Activated gamma-delta T cell treated with anti-CD3 and anti-CD28 coated beads, Interleukin-2, amount 50 U/mL, for 16 hours (primary cell): Measurements from ENCODE around the gene BAK1.
"Not testable (repeated sequence)": the region's sequence is repeated elsewhere in the genome, so short reads cannot be mapped to it uniquely, and the experiment has no call there.

Source experiments
- DNase-seq: peaks from one replicate; pipeline ENCODE4 v3.0.0-alpha.2; 2020; ENCODE audit warnings: low read depth

Gene BAK1

DNA sequence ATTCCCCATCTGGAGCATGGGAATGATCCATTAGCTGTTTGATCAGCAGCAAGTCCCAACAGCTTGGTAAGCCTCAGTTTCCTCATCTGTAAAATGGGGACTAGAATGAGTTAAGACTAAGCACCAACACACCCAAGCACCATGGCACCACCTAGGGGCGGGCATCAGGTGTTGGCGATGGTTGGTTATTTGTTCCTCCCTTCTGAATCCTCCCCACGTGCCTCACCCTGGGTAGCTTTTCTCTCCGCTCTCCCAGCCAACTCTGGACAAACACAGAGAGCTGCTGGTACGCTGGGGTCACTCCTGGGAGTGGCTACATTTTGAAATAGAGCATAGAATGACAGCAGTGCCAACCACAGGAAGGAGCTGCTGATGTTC is 27.7 kb upstream of the BAK1 start:
- no peak for DNase-seq

DNA sequence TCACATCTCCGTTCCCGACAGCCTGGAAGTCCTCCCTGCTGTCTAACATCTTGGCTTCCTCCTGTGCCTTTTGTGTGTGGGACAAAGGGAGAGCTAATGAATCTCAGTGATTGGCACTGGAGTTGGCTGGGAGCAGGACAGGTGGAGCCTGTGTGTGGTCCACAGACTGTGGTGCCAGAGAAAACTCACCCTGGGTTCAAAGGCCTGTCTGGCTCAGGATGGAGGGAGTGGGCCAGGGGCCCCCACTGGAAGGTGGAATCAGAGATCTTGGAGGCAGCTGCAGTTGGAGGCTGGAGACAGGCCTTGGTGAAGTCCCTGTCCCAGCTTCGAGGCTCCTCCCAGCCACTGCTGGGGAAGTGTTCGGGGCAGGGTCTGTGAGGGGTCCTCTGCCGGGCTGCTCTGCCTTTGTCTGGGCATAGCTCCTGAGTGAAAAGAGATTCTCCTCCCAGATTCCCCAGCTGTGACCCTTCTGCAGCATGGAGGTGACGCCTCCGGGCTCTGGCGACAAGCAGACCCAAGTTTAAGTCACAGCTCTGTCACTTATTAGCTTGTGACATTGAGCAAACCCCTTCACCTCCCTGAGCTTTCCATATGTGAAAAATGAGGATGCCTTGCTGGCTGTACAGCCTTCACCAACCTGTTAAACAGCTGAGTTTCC is 27.2 kb upstream of the BAK1 start:
- no peak for DNase-seq

DNA sequence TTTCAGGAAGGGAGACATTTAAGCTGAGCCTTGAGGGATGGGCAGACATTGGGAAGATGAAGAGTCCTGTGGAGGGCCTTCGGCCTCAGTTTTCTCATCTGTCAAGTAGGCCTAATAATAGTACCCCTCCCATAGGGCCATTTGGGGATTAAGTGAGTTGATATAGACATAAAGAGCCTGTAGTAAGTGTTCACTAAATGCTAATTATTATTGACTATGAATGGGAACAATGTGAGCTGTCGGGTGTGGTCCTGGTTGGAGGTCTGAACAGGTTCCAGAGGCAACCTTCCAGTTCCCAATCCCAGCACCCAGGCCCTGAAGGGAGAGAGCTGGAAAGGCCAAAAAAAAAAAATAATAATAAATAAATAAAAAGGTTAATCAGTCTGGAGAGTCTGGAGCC is 26.6 kb upstream of the BAK1 start:
- no peak for DNase-seq

DNA sequence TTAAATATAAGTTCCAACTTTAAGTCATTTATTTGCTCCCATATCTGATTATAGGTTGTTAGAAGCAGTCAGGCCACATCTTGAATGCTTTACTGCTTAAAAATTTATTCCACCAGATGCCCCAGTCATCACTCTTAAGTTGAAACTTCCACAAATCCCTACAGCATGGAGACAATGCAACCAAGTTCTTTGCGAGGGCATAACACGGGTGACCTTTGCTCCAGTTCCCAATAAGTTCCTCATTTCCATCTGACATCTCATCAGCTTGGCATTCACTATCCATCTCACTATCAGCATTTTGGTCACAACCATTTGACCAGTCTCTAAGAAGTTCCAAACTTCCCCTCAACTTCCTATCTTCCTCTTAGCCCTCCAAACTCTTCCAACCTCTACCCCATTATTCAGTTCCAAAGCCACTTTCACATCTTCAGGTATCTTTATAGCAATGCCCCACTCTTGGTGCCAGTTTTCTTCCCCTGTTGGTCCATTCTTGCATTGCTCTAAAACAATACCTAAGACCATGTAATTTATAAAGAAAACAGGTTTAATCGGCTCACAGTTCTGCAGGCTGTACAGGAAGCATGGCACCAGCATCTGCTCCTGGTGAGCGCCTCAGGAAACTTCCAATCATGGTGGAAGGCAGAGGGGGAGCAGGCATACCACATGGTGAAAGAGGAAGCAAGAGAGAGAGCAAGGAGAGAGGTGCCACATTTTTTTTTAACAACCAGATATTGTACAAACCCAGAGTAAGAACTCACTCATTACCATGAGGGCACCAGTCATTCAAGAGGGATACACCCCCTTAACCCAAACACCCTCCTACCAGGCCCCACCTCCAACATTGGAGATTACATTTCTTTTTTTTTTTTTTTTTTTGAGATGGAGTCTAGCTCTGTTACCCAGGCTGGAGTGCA is 25.1 kb upstream of the BAK1 start:
- no peak for DNase-seq

DNA sequence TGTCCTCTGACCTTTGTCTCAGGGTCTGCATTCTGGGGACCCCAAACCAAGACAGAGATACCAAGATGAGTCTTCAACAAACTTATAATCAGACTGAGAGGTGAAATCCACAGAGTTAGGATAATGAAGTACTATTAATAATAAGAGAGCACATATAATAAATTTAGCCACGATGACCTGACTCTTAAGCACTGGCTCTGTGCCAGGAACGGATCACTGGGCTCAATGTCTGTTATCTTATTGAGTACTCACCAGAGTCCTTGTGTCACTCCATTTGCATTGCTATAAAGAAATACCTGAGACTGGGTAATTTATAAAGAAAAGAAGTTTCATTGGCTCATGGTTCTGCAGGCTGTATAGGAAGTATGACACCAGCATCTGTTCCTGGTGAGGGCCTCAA is 22.1 kb upstream of the BAK1 start:
- no peak for DNase-seq

DNA sequence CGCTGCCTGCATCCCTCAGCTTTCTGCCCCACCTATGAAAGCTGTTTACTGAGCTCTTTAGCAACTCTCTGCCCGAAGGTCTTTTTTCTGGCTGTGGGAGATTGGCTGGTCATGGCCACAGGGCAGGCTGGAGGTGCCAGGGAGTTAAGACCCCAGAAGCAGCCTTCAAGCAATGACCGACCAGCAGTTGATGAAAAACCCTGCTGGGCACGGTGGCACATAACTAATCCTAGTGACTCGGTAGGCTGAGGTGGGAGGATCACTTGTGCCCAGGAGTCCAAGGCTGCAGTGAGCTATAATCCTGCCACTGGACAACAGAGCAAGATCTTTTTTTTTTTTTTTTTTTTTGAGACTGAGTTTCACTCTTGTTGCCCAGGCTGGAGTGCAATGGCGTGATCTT is 20.7 kb upstream of the BAK1 start:
- no peak for DNase-seq

DNA sequence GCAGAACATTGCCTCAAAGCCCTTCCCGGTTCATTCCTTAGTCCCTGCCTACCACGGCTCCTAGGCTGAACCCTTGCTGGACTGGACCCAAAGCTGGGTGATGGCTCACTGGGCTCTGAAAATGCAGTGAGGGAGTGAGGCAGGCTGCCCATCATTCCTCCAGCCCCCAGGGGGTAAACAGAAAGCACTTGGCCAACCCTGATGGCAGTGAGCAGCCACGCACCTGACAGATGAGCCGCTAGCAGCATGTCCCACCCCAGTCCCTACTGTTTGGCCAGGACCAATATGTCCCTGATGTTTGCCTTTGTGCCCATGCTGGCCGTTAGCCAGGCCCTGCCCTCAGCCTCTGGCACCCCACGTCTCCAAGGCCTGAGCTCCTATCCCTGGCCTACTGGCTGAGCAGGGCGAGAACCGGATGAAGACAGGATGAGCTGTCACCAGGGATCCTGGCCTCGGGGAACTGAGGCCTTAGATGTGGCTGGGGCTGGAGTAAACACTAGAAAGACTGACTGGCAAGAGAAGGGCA is 19.4 kb upstream of the BAK1 start:
- no peak for DNase-seq

DNA sequence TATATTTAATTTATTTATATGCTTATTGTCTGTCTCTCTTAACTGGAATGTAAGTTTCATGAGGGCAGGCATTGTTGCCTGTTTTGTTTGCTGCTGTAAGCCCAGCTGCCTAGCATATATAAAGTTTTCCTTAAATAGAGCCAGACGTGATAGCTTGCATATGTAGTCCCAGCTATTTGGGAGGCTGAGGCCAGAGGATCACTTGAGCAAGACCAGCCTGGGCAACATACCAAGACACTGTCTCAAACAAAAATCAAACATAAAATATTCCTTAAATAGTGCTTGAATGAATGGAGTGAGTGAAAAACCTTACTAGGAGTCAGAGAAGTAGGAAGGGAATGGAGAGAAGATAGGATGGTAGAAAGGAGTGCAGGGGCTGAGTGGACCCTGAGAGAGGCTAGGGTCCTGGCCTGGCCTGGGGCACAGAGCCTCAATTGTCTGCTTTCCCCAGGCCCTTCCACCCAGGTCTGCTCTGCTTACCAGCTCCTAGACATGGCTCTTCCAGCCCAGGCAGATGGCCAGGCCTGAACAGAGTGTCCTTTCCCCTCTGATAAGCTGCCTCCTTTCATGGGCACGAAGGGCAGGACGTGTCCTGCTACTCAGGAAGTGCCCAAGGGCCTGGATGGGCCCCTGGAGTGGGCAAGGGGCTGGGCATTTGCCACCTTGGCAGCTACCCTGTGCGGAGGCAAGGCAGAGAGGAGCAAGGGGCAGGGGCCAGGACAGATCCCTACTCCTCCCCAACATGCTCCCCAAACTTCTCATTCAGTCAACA is 17.7 kb upstream of the BAK1 start:
- no peak for DNase-seq

DNA sequence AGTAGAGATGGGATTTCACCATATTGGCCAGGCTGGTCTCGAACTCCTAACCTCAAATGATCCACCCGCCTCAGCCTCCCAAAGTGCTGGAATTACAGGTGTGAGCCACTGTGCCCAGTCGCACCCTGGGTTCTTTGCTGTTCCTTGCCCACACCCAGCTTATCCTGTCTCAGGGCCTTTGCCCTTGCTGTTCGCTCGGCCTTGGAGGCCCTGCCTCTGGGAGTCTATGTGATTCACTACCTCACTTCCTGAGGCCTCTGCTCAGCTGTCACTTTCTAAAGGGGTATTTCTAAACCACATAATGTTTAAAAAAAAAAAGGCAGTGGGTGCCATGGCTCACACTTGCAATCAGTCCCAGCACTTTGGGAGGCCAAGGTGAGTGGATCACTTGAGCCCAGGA is 16.8 kb upstream of the BAK1 start:
- DNase-seq = not testable (repeated sequence)

DNA sequence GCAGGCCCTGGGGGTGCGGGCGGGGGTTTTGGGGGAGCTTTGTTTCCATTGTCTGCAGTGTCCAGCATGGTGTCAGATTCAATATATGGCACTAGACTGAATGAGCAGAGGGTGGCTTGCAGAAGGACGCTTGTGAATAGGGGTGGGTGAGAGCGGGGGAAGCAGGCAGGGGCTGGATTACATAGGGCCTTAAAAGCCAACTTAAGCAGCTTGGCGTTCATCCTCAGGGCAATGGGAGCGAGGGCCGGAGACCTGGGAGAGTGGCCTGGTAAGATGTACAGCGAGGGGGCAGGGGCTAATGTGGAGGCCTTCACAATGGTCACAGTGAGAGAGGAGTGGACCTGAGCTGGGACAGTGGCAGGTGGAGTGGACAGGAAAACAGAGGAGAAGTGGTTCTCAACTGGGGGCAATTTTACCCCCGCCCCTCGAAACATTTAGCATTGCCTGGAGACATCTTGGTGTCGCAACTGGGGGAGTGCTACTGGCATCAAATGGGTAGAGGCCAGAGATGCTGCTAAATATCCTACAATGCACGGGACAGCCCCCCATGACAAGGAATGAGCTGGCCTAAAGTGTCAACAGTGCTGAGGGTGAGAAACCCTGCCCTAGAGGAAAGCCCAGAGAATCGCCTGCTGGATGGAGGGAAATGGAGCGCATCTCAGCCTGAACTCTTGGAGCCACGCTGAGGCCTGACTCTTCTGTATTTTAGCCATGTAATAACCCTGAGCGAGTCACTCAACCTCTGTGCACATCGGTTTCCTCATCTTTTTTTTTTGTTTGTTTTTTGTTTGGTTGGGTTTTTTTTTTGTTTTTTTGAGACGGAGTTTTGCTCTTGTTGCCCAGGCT is 15.1 kb upstream of the BAK1 start:
- no peak for DNase-seq

DNA sequence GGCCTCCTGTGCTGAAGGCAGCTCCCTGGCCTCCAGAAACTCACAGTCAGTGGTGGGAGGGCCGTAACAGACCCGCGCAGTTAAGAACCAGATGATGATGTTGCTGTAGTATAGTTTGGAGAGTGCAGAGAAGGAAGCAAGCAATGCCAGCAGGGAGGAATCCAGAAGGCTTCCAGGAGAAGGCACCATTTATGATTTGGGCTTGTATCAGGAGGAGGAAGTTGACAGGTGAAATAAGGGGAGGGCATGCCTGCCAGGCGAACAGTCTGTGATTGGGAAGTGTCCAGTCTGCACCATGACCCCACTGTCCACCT is 13.3 kb upstream of the BAK1 start:
- DNase-seq = no peak

DNA sequence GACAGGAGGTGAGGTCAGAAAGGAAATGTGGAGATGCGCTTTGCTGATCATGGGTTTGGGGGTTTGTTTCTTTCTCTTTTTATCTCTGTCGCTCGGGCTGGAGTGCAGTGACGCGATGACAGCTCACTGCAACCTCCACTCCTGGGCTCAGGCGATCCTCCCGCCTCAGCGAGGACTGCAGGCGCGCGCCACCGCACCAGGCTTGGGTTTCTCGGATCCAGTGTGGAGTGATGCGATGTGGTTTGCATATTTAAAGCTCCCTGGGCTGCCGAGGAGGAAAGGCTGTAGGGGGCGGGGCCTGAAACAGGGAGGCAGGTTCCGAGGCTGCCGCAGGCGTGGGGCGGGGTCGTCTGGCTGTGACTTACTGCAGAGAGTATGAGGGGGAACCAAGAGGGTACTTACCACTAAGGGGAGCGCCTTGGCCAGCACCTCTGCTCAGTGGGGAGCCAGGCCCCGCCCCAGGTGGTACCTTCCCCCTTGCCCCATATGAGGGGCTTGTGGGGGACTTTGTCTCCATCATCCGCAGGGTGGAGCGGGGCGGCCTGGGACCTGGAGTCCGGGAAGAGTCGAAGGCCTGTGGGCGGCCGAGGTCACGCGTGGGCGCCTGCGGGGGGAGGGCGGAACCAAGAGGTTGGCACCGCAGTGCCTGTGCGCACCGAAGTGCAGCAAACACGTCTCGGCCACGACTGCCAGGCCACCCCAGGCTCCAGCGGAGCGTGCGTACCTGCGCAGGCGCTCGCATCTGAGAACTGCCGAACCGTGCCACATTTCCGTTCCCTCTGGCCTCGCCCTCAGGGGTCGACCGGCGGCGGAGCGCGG is 12.7 kb upstream of the BAK1 start:
- DNase-seq = no peak

DNA sequence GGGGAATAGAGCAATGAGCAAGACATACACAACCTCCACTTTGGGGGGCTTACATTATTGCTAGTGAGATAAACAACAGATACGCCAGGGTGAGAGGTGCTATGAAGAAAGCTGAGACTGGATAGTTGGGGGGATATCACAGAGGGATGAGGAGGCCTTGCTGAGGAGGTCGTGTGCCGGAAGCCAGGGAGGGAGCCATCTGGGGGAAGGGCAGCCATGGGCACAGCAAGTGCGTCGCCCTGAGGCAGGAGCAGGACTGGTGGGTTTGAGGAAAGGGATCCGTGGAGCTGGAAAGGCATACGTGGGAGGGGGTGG is 12.2 kb upstream of the BAK1 start:
- no peak for DNase-seq

DNA sequence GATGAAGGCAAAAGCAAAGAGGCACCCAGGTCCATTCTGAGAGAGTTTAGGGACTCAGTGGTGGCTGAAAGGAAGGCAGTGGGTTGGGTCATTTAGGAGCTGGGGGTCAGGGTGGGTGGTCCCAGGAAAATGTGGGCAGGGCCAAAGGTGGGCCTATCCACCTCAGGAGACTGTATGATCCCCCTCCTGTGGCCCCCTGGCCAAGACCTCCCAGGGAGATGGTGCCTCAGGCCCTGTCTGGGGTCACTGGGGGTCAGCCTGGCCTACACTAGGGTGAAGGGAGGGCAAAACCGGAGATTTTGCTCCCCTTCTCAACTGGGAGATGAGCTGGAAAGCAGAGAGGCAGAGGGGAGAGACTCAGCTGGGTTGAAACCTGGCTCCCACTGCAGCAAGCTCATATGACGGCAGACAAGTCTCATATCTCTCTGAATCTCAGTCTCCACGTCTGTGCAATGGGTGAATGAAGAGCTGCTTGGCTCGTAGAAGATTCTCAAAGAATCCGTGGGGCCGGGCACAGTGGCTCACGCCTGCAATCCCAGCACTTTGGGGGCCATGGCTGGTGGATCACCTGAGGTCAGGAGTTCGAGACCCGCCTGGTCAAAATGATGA is 11.5 kb upstream of the BAK1 start:
- DNase-seq = no peak

DNA sequence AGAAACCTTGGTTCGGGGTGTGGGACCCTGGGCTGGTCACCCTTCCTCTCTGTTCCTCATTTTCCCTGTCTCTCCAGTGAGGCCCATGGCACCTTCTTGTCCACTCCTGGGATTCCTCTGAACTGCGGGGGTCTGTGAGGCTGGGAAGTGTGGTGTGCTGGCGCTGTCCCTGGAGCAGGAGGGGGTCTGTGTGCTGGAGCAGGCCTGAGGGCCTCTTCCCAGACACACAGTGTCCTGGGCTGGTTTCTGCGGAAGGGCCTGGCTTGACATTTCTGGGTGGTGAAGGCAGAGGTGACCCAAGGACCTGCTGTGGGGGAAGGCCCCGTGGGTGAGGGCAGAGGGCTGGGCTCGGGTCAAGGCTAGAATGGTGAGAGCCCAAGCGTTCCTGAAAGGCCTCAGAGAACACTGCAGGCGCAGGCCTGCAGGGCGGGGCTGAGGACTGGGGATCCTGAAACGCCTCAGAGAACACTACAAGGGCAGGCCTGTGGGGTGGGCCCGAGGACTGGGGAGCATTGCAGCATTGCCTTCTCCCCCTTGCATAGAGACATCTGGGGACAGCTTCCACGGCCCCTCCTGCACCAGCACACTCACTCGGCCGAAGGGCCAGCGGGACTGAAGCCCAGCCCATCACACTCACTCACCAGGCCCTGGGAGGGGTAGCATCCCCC is 10.6 kb upstream of the BAK1 start:
- DNase-seq = no peak

DNA sequence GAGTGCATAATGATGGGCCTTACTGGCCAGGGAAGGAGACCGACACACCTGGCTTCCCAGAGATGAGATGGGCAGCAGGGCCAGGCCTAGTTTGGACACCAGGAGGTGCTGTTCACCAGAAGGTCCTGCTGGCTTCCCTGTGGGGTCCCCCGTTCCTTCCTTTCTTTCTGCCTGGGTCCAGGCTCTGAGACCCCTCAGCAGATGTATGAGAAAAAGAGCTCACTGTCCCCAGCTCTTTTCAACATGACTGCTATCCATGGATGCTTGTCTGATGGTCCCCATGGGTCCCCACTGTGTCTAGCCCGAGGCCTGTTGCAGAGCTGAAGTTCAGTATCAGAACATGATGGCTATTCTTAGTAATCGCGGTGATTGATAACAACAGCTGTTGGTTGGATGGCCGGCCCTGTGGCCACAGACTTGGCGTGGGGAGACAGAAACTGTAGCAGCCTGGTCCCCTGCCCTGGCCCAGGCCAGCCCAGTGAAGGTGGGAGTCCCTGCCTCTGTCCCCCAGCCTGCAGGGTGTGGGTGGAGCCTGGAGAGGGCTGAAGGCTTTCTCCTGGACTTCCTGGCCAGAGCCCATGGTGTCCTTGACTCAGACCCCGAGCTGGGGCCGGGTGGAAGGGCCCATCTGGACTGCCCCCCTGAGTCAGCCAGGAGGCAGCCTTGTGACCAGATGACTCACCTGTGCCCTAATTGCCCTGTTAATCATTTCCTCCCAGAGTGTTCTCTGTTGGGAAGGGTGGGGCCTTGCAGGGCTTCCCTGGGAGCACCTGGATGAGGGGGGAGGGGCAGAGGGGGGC is 9.9 kb upstream of the BAK1 start:
- DNase-seq = no peak

DNA sequence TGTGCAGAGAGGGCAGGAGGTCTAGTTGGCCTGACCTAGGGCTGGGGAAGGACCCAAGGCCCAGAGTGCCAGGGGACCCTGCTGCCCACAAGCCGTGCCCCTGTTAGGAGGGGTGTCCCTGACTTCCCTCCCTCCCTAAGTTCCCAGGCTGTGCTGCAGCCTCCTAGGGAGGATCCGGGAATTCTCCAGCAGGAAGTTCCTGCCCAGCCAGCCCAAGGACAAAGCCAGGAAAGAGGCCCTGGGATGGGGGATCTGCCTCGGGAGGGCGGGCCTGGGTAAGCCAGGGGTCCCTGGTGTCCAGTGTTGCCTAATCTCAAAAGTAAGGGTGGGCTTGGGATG is 9.3 kb upstream of the BAK1 start:
- no peak for DNase-seq

DNA sequence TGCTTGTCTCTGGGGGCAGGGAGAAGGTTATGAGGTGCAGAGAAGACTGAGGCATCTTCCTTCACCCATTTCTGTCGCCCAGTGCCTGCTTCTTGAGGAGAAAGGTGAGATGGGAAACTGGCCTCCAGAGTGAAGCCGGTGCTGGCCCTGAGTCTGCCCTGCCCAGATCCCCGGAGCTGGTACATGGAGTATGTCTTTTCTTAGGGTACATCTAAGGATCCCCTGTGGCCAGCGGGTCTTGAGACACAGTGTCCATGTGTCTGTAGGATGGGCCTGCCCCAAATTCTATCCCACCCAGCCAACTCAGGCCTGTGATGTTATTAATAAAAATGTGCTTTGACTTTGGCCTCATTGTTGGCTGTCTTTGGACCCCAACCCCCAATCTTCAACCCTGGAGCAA is 8.8 kb upstream of the BAK1 start:
- no peak for DNase-seq

DNA sequence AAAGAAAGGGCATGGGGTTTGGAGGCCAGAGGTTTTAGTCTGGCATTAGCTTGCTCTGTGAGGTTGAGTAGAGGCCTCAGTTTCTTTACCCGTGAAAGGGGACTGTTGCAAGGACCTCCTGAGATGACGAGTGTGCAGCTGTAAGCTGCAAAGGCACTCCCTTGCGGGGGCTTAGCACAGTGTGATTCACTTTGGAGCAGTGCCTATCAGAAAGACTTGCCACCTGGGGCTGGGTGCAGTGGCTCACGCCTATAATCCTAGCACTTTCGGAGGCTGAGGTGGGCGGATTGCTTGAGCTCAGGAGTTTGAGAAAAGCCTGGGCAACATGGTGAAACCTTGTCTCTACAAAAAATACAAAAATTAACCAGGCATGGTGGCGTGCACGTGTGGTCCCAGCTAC is 7.5 kb upstream of the BAK1 start:
- DNase-seq = no peak
